ENCODE measurements around the gene INTS11.
"Not testable (repeated sequence)": the region's sequence is repeated elsewhere in the genome, so short reads cannot be mapped to it uniquely, and the experiment has no call there.

INTS11 gene
- long read RNA-seq, donor 1, transcript INTS11-208 (17 exons, 2,148 nt): minor isoform, 12 of 33 reads
- long read RNA-seq, donor 1, transcript INTS11-205 (4 exons, 1,104 nt): major isoform, 16 of 33 reads
- long read RNA-seq, donor 1, partial matches to known transcripts: 0 of 33 reads
- long read RNA-seq, donor 1, other reads (novel, unspliced or antisense): 0 of 33 reads
- long read RNA-seq, donor 2, transcript INTS11-208 (17 exons, 2,148 nt): major isoform, 9 of 14 reads
- long read RNA-seq, donor 2, transcript INTS11-205 (4 exons, 1,104 nt): minor isoform, 5 of 14 reads
- long read RNA-seq, donor 2, partial matches to known transcripts: 0 of 14 reads
- long read RNA-seq, donor 2, other reads (novel, unspliced or antisense): 0 of 14 reads
- long read RNA-seq, donor 3, transcript INTS11-205 (4 exons, 1,104 nt): major isoform, 6 of 15 reads
- long read RNA-seq, donor 3, partial matches to known transcripts: 0 of 15 reads
- long read RNA-seq, donor 3, other reads (novel, unspliced or antisense): 0 of 15 reads
- long read RNA-seq, donor 4, transcript INTS11-208 (17 exons, 2,148 nt): minor isoform, 8 of 38 reads
- long read RNA-seq, donor 4, transcript INTS11-205 (4 exons, 1,104 nt): major isoform, 13 of 38 reads
- long read RNA-seq, donor 4, partial matches to known transcripts: 12 of 38 reads
- long read RNA-seq, donor 4, other reads (novel, unspliced or antisense): 0 of 38 reads
- long read RNA-seq, donor 5, transcript INTS11-205 (4 exons, 1,104 nt): minor isoform, 5 of 20 reads
- long read RNA-seq, donor 5, transcript INTS11-208 (17 exons, 2,148 nt): major isoform, 10 of 20 reads
- long read RNA-seq, donor 5, partial matches to known transcripts: 0 of 20 reads
- long read RNA-seq, donor 5, other reads (novel, unspliced or antisense): 0 of 20 reads
- long read RNA-seq, donor 6, transcript INTS11-208 (17 exons, 2,148 nt): minor isoform, 7 of 39 reads
- long read RNA-seq, donor 6, transcript INTS11-205 (4 exons, 1,104 nt): major isoform, 13 of 39 reads
- long read RNA-seq, donor 6, partial matches to known transcripts: 15 of 39 reads
- long read RNA-seq, donor 6, other reads (novel, unspliced or antisense): 0 of 39 reads
- long read RNA-seq, donor 7, transcript INTS11-205 (4 exons, 1,104 nt): major isoform, 27 of 53 reads
- long read RNA-seq, donor 7, transcript INTS11-208 (17 exons, 2,148 nt): minor isoform, 12 of 53 reads
- long read RNA-seq, donor 7, transcript INTS11-222 (3 exons, 932 nt): minor isoform, 7 of 53 reads
- long read RNA-seq, donor 7, partial matches to known transcripts: 5 of 53 reads
- long read RNA-seq, donor 7, other reads (novel, unspliced or antisense): 0 of 53 reads
- long read RNA-seq, donor 8, transcript INTS11-208 (17 exons, 2,148 nt): major isoform, 7 of 18 reads
- long read RNA-seq, donor 8, transcript INTS11-205 (4 exons, 1,104 nt): minor isoform, 5 of 18 reads
- long read RNA-seq, donor 8, partial matches to known transcripts: 0 of 18 reads
- long read RNA-seq, donor 8, other reads (novel, unspliced or antisense): 0 of 18 reads

DNA sequence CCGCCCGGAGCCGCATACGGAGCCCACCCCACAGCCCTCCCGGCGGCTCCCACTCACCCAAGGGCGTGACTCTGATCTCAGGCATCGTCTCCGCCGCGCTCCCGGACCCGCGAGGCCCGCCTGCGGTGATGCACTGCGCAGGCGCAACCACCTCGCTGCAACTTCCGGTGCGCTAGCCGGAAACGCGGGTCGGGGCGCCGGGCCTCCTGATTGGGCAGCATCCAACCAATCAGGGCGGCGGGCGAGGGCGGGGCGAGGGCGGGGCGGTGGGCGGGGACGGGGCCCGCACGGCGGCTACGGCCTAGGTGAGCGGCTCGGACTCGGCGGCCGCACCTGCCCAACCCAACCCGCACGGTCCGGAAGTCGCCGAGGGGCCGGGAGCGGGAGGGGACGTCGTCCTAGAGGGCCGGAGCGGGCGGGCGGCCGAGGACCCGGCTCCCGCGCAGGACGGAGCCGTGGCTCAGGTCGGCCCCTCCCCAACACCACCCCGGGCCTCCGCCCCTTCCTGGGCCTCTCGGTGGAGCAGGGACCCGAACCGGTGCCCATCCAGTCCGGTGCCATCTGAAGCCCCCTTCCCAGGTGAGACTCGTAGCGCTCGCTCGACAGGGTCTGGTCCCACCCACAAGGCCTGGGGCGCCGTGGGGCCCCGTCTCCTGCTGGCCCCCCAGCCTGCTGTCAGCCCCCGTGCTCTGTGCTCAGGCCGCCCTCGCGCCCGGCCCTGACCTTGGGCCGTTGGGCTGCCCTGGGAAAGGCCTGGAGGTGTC lies at the start of gene INTS11, which contains the start of gene CPTP:
Gene INTS11, minus strand, starts transcription at position 137 of the 764 bp plus-strand sequence. Its CDS starts 52 bp downstream, at position 85.
Gene CPTP, plus strand, starts transcription at position 279 of the 764 bp plus-strand sequence. CDS start 2,109 bp downstream, outside the sequence.
- DNase-seq: peak; percentile 80

DNA sequence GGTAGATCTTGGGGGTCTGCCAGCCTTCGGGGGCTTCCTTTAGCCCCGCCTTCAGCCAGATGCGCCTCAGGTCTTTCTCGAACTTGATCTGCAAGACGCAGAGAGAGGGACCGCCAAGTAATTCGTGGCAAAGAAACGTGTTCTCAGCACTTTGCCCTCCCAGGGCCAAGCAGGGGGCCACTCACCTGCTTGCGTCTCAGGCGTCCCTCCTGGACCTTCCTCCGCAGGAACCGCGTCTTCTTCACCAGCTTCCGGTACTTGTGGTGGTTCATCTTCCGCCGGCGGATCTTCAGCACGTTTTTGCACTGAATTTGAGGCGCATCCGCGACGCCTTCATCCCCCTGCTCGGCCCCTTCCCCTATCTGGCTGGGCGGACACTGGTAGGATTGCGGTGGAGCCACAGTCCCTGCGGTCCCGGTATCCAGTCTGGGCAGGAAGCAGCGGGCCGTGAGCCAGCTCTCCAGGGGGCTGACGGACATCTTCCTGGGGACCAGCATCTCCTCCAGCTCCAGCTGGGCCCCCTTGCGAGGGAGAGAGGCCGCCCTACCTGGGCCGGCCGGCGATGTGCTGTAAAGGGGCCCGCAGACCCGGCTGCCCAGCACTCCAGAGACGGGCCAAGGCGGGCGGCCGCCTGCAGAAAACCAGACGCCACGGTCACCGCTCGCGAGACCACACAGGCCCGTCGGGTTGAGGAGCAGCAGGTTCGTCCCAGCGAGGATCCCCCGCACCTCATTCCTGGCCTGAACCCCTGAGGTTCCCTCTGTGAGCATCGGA lies 49.5 kb upstream of the INTS11 start:
- peak; percentile 19 for DNase-seq

DNA sequence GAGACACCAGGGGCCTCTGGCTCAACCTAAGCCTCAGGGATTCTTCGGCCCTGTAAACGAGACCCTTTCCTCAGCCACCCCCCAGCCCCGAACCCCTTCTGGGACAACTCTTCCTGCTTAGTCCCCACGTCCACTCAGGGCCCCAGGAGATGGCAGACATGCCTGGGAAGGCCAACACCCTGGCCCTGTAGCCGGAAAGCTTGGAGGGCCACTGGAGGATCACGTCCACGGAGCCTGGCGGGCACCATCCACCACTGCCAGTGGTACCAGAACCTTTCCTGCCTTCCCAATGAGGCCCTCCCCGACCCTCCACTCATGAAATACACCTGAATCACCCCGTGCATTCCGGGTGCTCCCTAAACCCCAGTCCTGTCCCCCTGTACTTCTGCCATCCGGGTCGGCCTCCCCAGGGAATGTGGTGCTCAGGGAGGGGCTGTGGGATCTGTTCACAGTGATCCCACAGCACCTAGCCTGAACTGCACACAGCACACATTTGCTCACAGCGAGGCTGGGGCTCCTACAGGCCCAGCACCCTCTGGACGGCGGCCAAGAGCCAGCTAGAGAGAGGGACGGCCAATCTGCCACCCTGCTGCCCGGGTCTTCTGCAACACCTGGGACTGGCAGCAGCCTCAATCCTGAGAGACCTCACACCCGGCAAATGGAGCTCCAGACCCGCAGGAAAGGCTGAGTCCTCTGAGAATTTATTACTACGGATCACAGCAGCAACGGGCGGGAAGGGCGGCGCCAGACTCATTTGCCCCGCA lies 48.8 kb upstream of the INTS11 start:
- DNase-seq: no peak

DNA sequence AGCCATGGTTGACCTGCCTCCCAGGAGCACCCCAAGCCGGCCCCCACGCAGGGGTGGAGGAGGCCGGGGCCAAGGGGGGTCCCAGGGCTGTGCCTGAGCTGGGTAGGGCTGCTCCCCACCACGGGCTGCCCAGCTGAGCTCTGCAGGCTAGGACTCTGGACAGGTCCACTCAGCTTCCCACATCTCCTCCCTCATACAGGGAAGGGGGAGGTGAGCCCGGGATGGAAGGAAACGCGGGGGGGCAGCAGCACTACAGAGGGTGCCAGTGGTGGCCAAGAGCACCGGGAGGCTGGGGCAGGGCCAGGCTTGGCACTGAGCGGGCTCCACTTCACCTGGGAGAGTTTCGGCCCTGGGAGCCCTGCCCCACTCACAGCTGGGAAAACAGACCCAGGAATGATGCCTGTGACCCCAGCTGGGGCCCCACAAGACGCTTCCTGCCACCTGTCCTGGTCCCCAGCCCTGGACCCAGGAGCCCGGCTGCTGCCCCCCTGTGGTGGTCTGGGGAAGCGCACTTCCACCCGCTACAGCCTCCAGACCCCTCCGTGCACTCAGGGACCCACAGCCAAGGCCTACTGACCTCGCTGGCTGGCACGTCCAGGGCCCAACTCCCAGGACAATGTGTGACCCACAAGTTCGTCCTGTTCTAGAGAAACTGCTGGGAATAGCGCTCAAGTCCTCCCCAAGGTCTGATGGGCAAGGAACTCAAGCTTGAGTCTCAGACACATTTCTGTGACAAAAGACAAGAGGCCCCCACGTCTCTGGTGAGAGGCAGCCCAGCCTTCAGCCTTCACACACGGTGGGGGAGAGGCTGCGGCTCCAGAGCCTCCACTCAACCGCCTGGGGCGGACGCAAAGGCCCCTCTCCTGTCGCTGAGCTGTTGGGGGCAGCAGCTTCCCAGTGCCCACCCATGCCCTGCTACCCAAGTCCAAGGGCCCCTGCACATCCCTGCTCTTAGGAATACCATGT lies 47.6 kb upstream of the INTS11 start:
- peak; percentile 77 for DNase-seq

DNA sequence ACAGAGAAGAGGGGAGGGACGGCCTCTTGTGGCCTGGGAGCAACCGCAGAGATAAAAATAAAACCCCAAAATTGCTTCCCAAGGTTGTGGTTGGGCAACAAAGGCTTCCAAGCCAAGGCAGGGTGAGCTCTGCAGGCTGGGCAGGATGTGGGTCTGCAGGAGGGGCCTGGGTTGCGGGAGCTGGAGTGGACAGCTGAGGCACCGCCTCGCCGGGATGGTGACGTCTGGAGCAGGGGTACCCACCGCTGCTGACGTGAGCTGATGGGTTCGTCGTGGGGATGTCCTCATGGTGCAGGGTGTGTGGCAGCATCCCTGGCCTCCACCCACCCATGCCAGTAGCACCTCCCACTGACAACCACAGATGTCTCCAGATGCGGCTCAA lies 46.9 kb upstream of the INTS11 start:
- peak; percentile 10 for DNase-seq

DNA sequence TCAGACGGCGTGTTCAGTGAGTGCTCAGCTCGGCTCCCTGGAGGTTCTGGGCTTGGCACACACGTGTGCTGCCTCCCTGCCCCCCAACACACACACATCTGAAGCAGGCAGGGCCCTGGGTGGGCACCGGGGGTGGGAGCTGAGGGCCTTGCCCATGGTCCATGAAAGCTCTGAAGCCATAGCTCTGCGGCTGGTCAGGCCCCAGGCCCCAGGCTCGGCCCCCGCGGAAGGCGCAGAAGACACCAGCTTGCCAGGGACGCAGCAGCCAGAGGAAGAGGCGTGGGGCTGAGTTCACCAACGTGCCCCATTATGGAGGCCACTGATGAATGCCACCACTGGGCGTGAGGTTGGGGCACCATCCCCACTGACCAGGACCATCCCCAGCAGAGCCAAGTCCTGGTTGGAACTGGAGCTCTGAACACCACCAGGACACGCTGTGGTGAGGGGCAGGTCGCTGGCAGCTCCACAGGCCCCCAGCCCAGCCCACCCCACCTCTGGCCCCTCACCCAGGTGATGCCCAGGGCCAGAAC lies 46.4 kb upstream of the INTS11 start:
- no peak for DNase-seq

DNA sequence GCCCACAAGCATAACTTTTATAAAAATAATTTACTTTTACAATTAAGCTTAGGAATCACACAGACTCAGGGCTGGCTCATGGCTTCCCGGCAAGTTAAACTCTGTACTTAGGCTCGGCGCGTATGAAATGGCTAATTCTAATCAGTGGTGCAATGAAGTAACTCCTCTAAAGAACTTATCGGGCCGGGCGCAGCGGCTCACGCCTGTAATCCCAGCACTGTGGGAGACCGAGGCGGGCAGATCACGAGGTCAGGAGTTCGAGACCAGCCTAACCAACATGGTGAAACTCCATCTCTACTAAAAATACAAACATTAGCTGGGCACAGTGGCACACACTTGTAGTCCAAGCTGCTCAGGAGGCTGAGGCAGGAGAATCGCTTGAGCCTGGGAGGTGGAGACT lies 45.6 kb upstream of the INTS11 start:
- DNase-seq: not testable (repeated sequence)

DNA sequence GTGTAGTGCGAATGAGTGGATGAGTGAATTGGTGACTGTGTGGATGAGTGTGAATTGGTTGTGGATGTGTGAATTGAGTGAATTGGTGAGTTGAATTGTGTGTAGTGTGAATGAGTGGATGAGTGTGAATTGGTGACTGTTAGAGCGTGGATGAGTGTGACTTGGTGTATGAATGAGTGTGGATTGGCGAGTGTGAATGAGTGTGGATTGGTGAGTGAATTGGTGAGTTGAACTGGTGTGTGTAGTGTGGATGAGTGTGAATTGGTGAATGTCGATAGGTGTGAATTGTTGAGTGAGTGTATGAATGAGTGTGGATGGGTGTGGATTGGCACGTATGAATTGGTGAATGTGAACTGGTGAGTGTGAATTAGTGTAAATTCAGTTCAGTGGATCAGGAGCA lies 42.9 kb upstream of the INTS11 start:
- DNase-seq: no peak

DNA sequence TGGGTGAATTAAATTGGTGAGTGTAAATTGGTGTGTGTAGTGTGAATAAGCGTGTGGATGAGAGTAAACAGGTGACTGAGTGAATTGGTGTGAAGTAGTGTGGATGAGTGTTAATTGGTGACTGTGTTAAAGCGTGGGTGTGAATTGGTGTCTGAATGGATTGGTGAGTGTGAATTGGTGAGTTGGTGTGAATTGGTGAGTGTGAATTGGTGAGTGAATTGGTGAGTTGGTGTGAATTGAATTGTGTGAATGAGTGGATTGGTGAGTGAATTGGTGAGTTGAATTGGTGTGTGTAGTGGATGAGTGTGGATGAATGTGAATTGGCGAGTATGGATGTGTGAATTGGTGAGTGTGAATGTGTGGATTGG lies 42.2 kb upstream of the INTS11 start:
- DNase-seq: no peak

DNA sequence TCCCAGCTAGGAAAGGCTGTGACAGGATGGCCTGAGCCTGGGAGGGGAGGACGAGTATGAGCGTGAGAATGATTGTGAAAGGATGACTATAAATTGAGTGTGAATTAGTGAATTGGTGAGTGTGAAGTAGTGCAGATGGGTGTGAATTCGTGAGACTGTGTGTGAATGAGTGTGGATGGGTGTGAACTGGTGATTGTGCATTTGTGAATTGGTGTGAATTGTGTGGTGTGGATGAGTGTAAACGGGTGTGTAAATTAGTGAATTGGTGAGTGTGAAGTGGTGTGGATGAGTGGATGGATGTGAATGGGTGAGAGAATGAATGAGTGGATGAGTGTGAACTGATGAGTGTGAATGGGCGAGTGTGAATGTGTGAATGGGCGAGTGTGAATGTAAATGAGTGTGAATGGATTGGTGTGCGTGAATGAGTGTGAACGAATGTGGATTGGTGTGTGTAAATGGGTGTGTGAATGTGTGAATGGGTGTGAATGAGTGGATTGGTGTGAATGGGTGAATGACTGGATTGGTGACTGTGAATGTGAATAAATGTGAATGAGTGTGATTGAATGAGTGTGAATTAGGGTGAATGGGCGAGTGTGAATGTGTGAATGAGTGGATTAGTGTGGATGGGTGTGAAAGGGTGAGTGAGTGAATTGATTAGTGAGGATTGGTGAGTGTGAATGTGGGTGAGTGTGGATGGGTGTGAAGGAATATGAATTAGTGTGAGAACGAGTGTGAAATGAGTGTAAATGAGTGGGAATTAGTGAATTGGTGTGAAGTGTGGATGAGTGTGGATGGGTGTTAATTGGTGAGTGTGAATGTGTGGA lies 41.6 kb upstream of the INTS11 start:
- DNase-seq: no peak

DNA sequence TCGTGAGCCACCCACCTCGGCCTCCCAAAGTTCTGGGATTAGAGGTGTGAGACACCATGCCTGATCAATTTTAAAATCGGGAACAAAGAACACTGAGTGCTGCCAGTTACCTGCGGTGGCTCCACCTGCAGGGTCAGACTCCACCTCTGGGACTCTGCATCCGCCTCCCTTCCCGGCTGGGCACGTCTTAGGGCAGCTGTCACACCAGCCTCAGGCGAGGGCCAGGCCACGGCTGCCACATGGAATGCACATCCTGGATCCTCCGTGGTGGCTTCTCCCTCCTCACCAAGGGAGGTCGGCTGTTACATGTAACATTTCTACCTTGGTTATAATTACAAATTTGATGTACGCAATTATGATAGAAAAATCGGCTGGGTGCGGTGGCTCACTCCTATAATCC lies 39.8 kb upstream of the INTS11 start:
- no peak for DNase-seq

DNA sequence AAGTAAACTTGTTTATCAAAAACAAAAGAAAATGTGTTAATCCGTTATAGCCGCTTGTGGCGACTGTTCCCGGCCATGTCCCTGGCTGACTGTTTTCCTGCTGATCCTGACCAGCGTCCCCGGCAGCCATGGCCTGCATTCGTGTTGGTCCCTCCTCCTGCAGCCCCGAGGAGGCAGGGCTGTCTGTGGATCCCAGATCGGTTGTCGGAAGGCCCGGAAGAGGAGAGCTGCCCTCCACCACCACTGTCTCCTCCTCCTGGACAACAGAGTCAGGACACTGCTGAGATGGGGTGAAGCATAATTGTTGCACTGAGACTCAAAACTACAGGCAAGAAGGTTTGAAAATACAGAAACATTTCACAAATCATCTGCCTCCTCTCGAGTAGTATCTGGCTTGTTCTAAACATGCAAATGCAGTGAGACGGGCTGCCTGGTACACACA lies 37.5 kb upstream of the INTS11 start:
- peak; percentile 53 for DNase-seq

DNA sequence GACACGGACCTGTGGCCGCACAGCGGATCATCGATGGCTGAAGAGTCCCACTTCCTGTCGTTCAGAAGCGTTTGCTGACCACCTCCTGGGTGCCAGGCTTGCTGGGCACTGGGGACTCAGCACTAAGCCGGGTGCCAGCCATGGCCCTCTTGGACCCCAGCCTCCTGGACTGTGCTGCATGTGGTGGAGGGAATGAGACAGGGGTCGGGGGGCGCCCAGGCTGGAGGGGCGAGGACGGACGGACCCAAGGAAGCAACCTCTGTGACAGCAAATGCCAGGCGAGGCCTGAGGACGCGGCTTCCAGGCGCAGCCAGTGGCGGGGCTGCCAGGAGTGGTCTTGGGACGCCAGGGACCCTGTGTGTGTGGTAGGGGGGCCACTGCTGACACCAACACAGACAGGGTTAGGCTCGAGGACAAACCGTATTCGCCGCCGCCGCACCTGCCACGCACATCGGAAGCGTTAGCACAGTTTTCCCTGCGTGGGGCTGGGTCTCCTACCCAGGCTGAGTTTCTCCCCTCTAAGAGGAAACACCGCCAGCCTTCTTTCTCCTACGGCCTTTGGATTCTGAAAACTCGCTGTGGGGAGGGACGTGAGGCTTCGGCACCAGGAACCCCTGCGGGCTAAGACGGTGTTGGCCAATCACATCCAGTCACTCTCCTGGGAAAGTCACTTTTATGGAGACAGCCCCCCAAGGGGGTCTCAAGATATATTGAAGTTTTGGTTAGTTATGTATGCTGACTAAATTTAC lies 36.9 kb upstream of the INTS11 start:
- DNase-seq: no peak

DNA sequence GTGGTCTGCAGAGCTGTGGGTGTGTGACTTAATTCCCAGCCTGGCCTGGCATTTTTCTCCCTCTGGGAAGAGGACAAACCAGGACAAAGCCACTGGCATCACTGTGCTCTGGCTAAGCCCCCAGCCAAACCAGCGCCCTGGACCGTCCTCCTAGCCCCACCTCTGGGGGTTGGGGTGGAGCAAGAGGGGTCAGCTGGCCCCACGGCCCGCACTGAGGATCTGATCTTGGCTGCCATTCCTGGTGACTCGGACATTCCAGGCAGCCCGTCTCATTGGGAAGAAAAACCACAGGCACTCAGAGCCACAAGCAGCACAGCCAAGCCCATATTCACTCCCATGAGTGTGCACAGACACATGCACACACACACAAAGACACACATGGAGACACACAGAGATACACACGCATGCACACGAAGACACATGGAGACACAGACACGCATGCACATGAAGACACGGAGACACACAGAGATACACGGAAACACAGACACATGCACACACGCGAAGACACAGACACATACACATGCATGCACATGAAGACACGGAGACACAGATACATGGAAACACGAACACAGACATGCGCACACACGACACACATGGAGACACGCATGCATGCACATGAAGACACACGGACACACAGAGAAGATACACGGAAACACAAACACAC lies 36.2 kb upstream of the INTS11 start:
- peak; percentile 44 for DNase-seq

DNA sequence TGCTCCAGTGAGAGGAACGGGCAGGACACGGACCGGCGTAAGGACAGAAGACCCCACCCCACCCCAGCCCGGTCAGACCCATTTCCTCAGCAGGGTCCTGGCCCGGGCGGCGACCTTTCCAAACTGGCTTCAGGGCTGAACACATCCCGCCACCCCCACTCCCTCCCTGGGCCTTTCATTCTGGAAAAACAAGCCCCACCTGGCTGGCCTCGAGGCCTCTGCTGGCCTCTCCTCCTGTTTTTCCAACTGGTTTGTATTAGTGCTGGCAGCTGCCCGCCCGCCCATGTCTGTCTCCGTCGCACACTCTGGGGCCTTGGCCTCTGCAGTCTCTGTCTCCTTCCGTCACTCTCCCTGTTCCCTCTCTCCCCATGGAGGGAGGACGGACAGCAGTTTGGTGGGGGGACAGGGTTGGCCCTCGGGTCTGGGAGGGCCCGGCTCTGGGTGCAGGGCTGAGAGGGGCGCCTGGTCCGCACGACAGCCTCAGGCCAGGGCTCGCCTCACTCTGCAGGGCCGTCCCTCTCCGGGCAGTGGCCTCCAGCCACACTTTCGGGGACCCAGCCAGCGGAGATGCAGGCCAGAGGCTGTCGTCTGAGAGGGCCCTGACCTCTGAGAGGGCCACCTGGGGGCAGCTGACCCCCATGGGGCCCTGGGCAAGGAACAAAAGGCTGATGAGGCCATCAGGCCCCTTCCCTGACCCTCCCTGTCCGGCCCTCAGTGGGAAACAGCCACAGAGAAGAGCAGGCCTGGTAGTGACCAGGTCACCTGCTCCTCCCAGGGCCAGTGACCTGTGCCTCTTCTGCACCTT lies 35.4 kb upstream of the INTS11 start:
- peak; percentile 79 for DNase-seq
